T-cell (primary cell): Measurements from ENCODE around the gene NADK2. TPM values are rescaled to one million over a fixed set of nuclear protein-coding genes. Genes with fewer than 3 reads are reported as not detected.
A peak's percentile ranks its signal among the peaks of the same experiment; 100 is the strongest.
"Not testable (repeated sequence)": the region's sequence is repeated elsewhere in the genome, so short reads cannot be mapped to it uniquely, and the experiment has no call there.

Experiments used
- ATAC-seq, 4 experiments: fragments of 200-7000 bp in 3 of 4; fragments of 150-1000 bp in 1 of 4; cut with Tn5 transposase; replicated peaks in 1 of 4; 1 replicate in 3 of 4; 2 replicates in 1 of 4; pipeline ENCODE4 v1.10.0; 2021; ENCODE audit warnings: moderate library complexity in 3 of 4, mild to moderate bottlenecking in 2 of 4, moderate number of reproducible peaks in 1 of 4
- CTCF ChIA-PET, 2 donors: fragments of 300-600 bp; sonication (Branson Sonifier 250); formaldehyde crosslinking; loops; one replicate each; lab custom pipeline; 2022; ENCODE audit warnings: antibody characterized with exemption in 2 of 2; lab: Charles Lee
- POLR2A ChIA-PET, 2 donors: fragments of 300-600 bp; sonication (Branson Sonifier 250); formaldehyde crosslinking; loops; one replicate each; lab custom pipeline; 2022; ENCODE audit warnings: antibody characterized with exemption in 2 of 2; lab: Charles Lee
- DNase-seq, 35 experiments: peaks; one replicate each; pipeline versions ENCODE4 v3.0.0 to v3.0.0-alpha.2; 2013 to 2023
- H3K27ac ChIP-seq: one replicate; pipeline ENCODE4 v1.5.1; 2013; ENCODE audit warnings: low read length
- H3K27me3 ChIP-seq, 2 experiments: replicated peaks in 1 of 2; 1 replicate in 1 of 2; 2 replicates in 1 of 2; pipeline versions ENCODE4 v1.6.1 to v1.7.0; 2013; ENCODE audit warnings: low read length in 1 of 2, mixed read lengths in 1 of 2; ENCODE audit not compliant: control insufficient read depth in 2 of 2, insufficient read depth in 2 of 2; ENCODE audit errors: extremely low read depth in 1 of 2
- H3K36me3 ChIP-seq, 2 donors: 1 replicate in 1 of 2; 2 replicates in 1 of 2; pipeline versions ENCODE4 v1.6.1 to v1.7.0; 2013; ENCODE audit warnings: low read length in 1 of 2; ENCODE audit not compliant: control insufficient read depth in 2 of 2, insufficient read depth in 1 of 2; ENCODE audit errors: extremely low read depth in 1 of 2
- H3K4me1 ChIP-seq, 2 experiments: 1 replicate in 1 of 2; 2 replicates in 1 of 2; pipeline versions ENCODE4 v1.6.1 to v1.7.0; 2013; ENCODE audit warnings: low read length in 2 of 2, mixed read lengths in 1 of 2; ENCODE audit not compliant: insufficient read depth in 2 of 2, control insufficient read depth in 1 of 2; ENCODE audit errors: extremely low read depth in 1 of 2
- H3K4me3 ChIP-seq, 2 donors: 1 replicate in 1 of 2; 2 replicates in 1 of 2; pipeline versions ENCODE4 v1.5.1 to v1.7.0; 2013; ENCODE audit warnings: mild to moderate bottlenecking in 2 of 2, low read length in 1 of 2, moderate library complexity in 1 of 2; ENCODE audit not compliant: control insufficient read depth in 1 of 2; ENCODE audit errors: extremely low read depth in 1 of 2
- H3K9me3 ChIP-seq: 2 replicates; pipeline ENCODE4 v1.7.0; 2013
- H3K27ac Mint-ChIP-seq, 2 donors: one replicate each; pipeline ENCODE4 v1.8.0; 2020 to 2021; ENCODE audit warnings: mild to moderate bottlenecking in 2 of 2, mixed read lengths in 2 of 2
- H3K27me3 Mint-ChIP-seq, 2 donors: one replicate each; pipeline ENCODE4 v1.8.0; 2021 to 2022; ENCODE audit warnings: mixed read lengths in 2 of 2
- H3K36me3 Mint-ChIP-seq: one replicate; pipeline ENCODE4 v1.8.0; 2021; ENCODE audit warnings: mixed read lengths
- H3K4me1 Mint-ChIP-seq, 3 donors: one replicate each; pipeline ENCODE4 v1.8.0; 2020 to 2022; ENCODE audit warnings: mixed read lengths in 3 of 3, mild to moderate bottlenecking in 1 of 3
- H3K4me3 Mint-ChIP-seq, 3 donors: one replicate each; pipeline ENCODE4 v1.8.0; 2020 to 2022; ENCODE audit warnings: mild to moderate bottlenecking in 3 of 3, mixed read lengths in 3 of 3, moderate library complexity in 3 of 3
- H3K9me3 Mint-ChIP-seq, 3 donors: one replicate each; pipeline ENCODE4 v1.8.0; 2020 to 2022; ENCODE audit warnings: mixed read lengths in 3 of 3
- WGBS: methylation state at CpG from one replicate; pipeline ENCODE4 v1.1.5; 2013; ENCODE audit warnings: missing lambda C conversion rate; ENCODE audit not compliant: insufficient coverage; 5-methylcytosine and 5-hydroxymethylcytosine counted together
- total RNA-seq, 35 experiments: library from RNA in 6 of 35; stranded (reverse) in 6 of 35; fragments of 120-200 nt in 1 of 35; gene quantifications; one replicate each; pipeline versions ENCODE4 v1.2.1 to v1.2.4 and lab custom pipeline; 2013 to 2026

The NADK2 gene
- total RNA-seq, 5 donors from 2014 or later (not counting 1 experiment from before 2014, with no cell fraction given): 10.3 to 13.9 (median 13.2) TPM

GRCh38 chr5:36184408-36184807, 57.3 kb downstream of the NADK2 start:
- H3K27me3 ChIP-seq, H3K9me3 ChIP-seq, POLR2A ChIA-PET, H3K27me3 Mint-ChIP-seq, CTCF ChIA-PET, DNase-seq, H3K4me1 ChIP-seq, H3K4me3 ChIP-seq, H3K27ac ChIP-seq, H3K4me1 Mint-ChIP-seq, H3K4me3 Mint-ChIP-seq, H3K27ac Mint-ChIP-seq, ATAC-seq: not testable (repeated sequence)
- peaks cover 7 to 15% of the 10 kb centered on the region in 2 donors for H3K36me3 ChIP-seq
- H3K9me3 Mint-ChIP-seq: peaks cover 2 to 12% (median 6%) of the 10 kb centered on the region in 3 donors
- H3K36me3 Mint-ChIP-seq: peaks cover 84% of the 10 kb centered on the region
- no CpG with 5 or more reads among the region's 4 CpGs for WGBS

- peaks cover 70% of the 10 kb centered on the region for H3K36me3 Mint-ChIP-seq
- CTCF ChIA-PET: no interaction called here
Observed at GRCh38 chr5:36181774-36182173, 60.0 kb downstream of the NADK2 start.

GRCh38 chr5:36180556-36181350, 61.0 kb downstream of the NADK2 start:
- Mint-ChIP-seq H3K9me3 (no peaks in the 10 kb centered on the region), H3K4me1 (no peaks in the 10 kb centered on the region), H3K4me3 (no peak overlapping the region), H3K27me3 (no peaks in the 10 kb centered on the region), H3K27ac (no peak overlapping the region), H3K36me3 (peaks cover 60% of the 10 kb centered on the region)
- ChIA-PET POLR2A (no interaction called here), CTCF (no interaction called here)
- no peak for DNase-seq
- peaks cover 12 to 39% of the 10 kb centered on the region in 2 donors for H3K36me3 ChIP-seq
- no peaks in the 10 kb centered on the region for H3K4me1 ChIP-seq
- no peak overlapping the region for H3K4me3 ChIP-seq
- no peaks in the 10 kb centered on the region for H3K27me3 ChIP-seq
- no peak for ATAC-seq
- H3K9me3 ChIP-seq: no peaks in the 10 kb centered on the region
- H3K27ac ChIP-seq: no peak overlapping the region
- WGBS: 100% methylated on average over 1 of the region's 2 CpGs

More at GRCh38 chr5:36181774-36182173, 60.0 kb downstream of the NADK2 start:
- POLR2A ChIA-PET: no interaction called here
- no peaks in the 10 kb centered on the region for H3K4me1 Mint-ChIP-seq
- DNase-seq (no peak), ATAC-seq (no peak)
- H3K4me3 Mint-ChIP-seq: no peak overlapping the region
- no peaks in the 10 kb centered on the region for H3K27me3 ChIP-seq
- no peaks in the 10 kb centered on the region for H3K9me3 ChIP-seq
- H3K9me3 Mint-ChIP-seq: peaks cover 0 to 2% (median 0%) of the 10 kb centered on the region in 3 donors
- no peak overlapping the region for H3K4me3 ChIP-seq
- peaks cover 12 to 37% of the 10 kb centered on the region in 2 donors for H3K36me3 ChIP-seq
- H3K27me3 Mint-ChIP-seq: no peaks in the 10 kb centered on the region
- no peak overlapping the region for H3K27ac ChIP-seq
- H3K27ac Mint-ChIP-seq: no peak overlapping the region
- no peaks in the 10 kb centered on the region for H3K4me1 ChIP-seq
- WGBS: no CpG with 5 or more reads among the region's 2 CpGs

GRCh38 chr5:36179950-36180349, 61.8 kb downstream of the NADK2 start:
- H3K9me3 ChIP-seq: no peaks in the 10 kb centered on the region
- CTCF ChIA-PET: no interaction called here
- no peaks in the 10 kb centered on the region for H3K4me1 Mint-ChIP-seq
- H3K4me3 Mint-ChIP-seq: no peak overlapping the region
- H3K4me1 ChIP-seq: no peaks in the 10 kb centered on the region
- H3K27me3 ChIP-seq: no peaks in the 10 kb centered on the region
- POLR2A ChIA-PET: no interaction called here
- H3K27ac Mint-ChIP-seq: no peak overlapping the region
- DNase-seq: no peak
- H3K9me3 Mint-ChIP-seq: no peaks in the 10 kb centered on the region
- no peak for ATAC-seq
- H3K27ac ChIP-seq: no peak overlapping the region
- H3K36me3 ChIP-seq: peaks cover 12 to 43% of the 10 kb centered on the region in 2 donors
- no peaks in the 10 kb centered on the region for H3K27me3 Mint-ChIP-seq
- 100% methylated on average over 1 of the region's 4 CpGs for WGBS
- peaks cover 59% of the 10 kb centered on the region for H3K36me3 Mint-ChIP-seq
- H3K4me3 ChIP-seq: no peak overlapping the region

- H3K27ac Mint-ChIP-seq: peak overlapping the region in 1 of 2 donors; percentile 12
- H3K4me3 ChIP-seq: no peak overlapping the region
- H3K9me3 Mint-ChIP-seq: no peaks in the 10 kb centered on the region
- no peaks in the 10 kb centered on the region for H3K27me3 Mint-ChIP-seq
- H3K27ac ChIP-seq: no peak overlapping the region
- no peaks in the 10 kb centered on the region for H3K4me1 Mint-ChIP-seq
- H3K4me1 ChIP-seq: no peaks in the 10 kb centered on the region
- no peaks in the 10 kb centered on the region for H3K27me3 ChIP-seq
- ATAC-seq: no peak
- H3K4me3 Mint-ChIP-seq: no peak overlapping the region
- no peak for DNase-seq
- peaks cover 12 to 57% of the 10 kb centered on the region in 2 donors for H3K36me3 ChIP-seq
- H3K36me3 Mint-ChIP-seq: peaks cover 65% of the 10 kb centered on the region
- POLR2A ChIA-PET: no interaction called here
- 100% methylated on average over 1 of the region's 3 CpGs for WGBS
- H3K9me3 ChIP-seq: no peaks in the 10 kb centered on the region
- CTCF ChIA-PET: no interaction called here
Observed at GRCh38 chr5:36178524-36178890, 63.2 kb downstream of the NADK2 start.

- Histone ChIP-seq H3K27ac (no peak overlapping the region), H3K27me3 (no peaks in the 10 kb centered on the region), H3K4me1 (no peaks in the 10 kb centered on the region), H3K4me3 (no peak overlapping the region), H3K36me3 (peaks cover 12 to 62% of the 10 kb centered on the region in 2 donors), H3K9me3 (no peaks in the 10 kb centered on the region)
- Mint-ChIP-seq H3K4me1 (no peaks in the 10 kb centered on the region), H3K27ac (no peak overlapping the region), H3K36me3 (peaks cover 67% of the 10 kb centered on the region), H3K27me3 (no peaks in the 10 kb centered on the region), H3K4me3 (no peak overlapping the region), H3K9me3 (no peaks in the 10 kb centered on the region)
- DNase-seq (no peak), ATAC-seq (no peak)
- CTCF ChIA-PET: no interaction called here
- POLR2A ChIA-PET: no interaction called here
- no CpG with 5 or more reads among the region's 2 CpGs for WGBS
Observed at GRCh38 chr5:36177715-36178523, 63.8 kb downstream of the NADK2 start.
